ENCODE results near the gene NFASC.

The NFASC gene

GRCh38 chr1:205030241-205030640 lies 159.6 kb downstream of the NFASC start:
- no peaks in the 10 kb centered on the region for H3K36me3 Mint-ChIP-seq (ENCODE audit: low read depth)
- peaks cover 2% of the 10 kb centered on the region for H3K27me3 Mint-ChIP-seq
- no peak for DNase-seq
- no peak overlapping the region for H3K4me3 Mint-ChIP-seq
- no peaks in the 10 kb centered on the region for H3K4me1 Mint-ChIP-seq (ENCODE audit: low read depth)
- no peaks in the 10 kb centered on the region for H3K9me3 Mint-ChIP-seq
- H3K27ac Mint-ChIP-seq, result no peak overlapping the region

DNA sequence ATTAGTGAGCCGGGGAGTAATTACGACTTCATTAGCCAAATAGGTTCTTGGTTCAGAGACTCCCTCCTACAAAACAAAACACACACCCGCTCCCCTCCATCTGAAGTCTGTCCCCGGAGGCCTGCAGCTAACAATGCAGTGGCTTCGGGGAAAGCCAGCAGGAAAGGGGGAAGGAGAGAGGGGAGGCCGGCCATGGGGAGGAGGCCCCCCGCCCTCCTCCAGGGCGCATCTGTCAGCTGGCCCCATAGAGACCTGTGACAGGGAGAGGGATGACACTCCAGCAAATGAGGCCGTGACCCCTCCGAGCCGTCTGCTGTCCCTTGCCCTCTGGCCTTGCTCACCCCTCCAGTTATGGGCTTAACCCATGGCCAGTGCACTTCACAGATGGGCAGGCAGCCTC lies 160.2 kb downstream of the NFASC start:
- no peaks in the 10 kb centered on the region for H3K36me3 Mint-ChIP-seq (ENCODE audit: low read depth)
- no peak for DNase-seq

DNA sequence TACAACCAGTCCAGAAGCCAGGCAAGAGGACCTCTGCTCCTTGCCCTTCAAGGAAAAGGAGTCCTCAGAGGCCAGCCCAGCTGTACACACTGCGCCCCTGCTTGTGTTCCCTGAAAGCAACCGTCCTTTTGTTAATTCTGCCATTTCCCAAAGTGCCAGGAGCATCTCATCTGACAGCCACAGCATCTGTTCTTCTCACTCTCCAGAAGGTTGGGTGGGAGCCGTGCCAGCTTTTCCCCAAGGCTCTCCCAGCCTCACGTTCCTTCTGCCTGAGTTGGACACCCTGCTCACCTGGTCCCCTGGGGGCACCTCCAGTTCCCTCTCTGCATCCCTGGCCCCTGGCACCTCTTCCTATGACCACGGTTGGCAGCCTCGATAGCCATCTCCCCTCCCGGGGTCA lies 161.8 kb downstream of the NFASC start:
- H3K4me3 Mint-ChIP-seq, result no peak overlapping the region
- H3K27ac Mint-ChIP-seq, result no peak overlapping the region
- H3K9me3 Mint-ChIP-seq, result no peaks in the 10 kb centered on the region
- DNase-seq, result no peak
- H3K27me3 Mint-ChIP-seq, result peaks cover 2% of the 10 kb centered on the region
- no peaks in the 10 kb centered on the region for H3K4me1 Mint-ChIP-seq (ENCODE audit: low read depth)
- no peaks in the 10 kb centered on the region for H3K36me3 Mint-ChIP-seq (ENCODE audit: low read depth)

More for the DNA sequence above, 160.2 kb downstream of the NFASC start:
- Mint-ChIP-seq H3K9me3 (no peaks in the 10 kb centered on the region), H3K27me3 (peaks cover 2% of the 10 kb centered on the region), H3K4me3 (no peak overlapping the region), H3K4me1 (ENCODE audit: low read depth) (no peaks in the 10 kb centered on the region), H3K27ac (no peak overlapping the region)

DNA sequence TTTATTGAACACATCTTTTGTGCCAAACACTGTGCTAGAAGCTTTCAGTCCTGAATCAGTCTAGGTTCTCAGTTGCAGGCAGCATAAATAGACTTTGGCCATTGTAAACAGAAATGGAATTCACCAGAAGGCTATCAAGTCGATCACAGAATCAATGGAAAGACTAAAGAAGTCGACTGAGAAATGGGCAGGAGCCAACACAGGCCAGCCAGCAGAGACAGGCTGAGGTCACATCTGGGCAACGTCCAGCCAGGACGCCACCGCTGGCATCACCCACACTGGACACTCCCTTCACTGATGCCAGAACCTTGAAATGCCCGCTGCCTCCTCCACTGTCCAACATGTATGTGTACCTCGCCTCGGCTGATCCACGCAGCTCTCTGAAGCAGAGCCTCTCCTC lies 166.9 kb downstream of the NFASC start:
- Mint-ChIP-seq H3K4me1 (ENCODE audit: low read depth) (no peaks in the 10 kb centered on the region), H3K9me3 (no peaks in the 10 kb centered on the region), H3K27me3 (peaks cover 22% of the 10 kb centered on the region)

GRCh38 chr1:205038132-205038786 lies 167.6 kb downstream of the NFASC start:
- Mint-ChIP-seq H3K36me3 (ENCODE audit: low read depth) (no peaks in the 10 kb centered on the region), H3K27me3 (peaks cover 25% of the 10 kb centered on the region), H3K4me3 (no peak overlapping the region), H3K27ac (no peak overlapping the region), H3K4me1 (ENCODE audit: low read depth) (no peaks in the 10 kb centered on the region), H3K9me3 (no peaks in the 10 kb centered on the region)
- DNase-seq, result no peak

More for the DNA sequence above, 166.9 kb downstream of the NFASC start:
- Mint-ChIP-seq H3K36me3 (ENCODE audit: low read depth) (no peaks in the 10 kb centered on the region), H3K27ac (no peak overlapping the region), H3K4me3 (no peak overlapping the region)
- DNase-seq, result no peak

DNA sequence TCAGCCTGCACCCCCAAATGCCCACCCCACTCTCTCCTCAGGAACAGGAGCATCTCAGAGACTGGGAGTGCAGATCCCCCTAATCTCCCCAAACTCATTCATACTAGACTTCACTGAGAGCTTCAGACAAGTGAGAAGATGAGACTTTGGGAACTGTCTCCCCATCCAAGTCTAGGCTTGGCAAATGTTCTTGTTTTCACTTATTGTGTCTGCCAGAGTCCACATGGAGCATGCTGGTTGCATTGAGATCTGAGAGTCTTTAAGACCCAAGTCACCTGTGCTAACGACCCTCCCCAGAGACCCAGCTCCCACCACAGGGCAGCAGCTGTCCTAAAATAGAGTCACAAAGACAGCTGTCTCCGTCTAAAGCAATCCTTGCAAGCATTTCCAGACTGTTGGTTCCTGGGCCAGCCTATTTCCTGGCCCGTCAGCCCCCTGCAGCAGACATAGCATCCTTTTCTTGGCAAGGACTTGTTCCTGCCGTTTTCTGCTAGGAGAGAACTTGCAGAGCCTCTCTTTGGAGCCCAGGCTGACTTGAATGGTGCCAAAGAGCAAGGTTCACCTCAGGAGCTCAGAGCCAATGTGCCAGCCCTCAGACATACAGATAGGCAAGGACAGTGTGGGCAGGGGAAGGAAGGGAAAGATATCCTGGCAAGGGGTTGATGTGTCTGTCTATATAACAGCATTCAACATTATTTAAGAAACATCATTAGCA lies 170.5 kb downstream of the NFASC start:
- H3K9me3 Mint-ChIP-seq, result no peaks in the 10 kb centered on the region
- DNase-seq, result no peak
- H3K27ac Mint-ChIP-seq, result no peak overlapping the region
- H3K36me3 Mint-ChIP-seq (ENCODE audit: low read depth), result no peaks in the 10 kb centered on the region
- peaks cover 52% of the 10 kb centered on the region for H3K27me3 Mint-ChIP-seq
- no peaks in the 10 kb centered on the region for H3K4me1 Mint-ChIP-seq (ENCODE audit: low read depth)
- H3K4me3 Mint-ChIP-seq, result no peak overlapping the region

- no peak overlapping the region for H3K27ac Mint-ChIP-seq
- DNase-seq, result no peak
- H3K4me1 Mint-ChIP-seq (ENCODE audit: low read depth), result no peaks in the 10 kb centered on the region
- H3K36me3 Mint-ChIP-seq (ENCODE audit: low read depth), result no peaks in the 10 kb centered on the region
- H3K27me3 Mint-ChIP-seq, result peaks cover 62% of the 10 kb centered on the region
- no peak overlapping the region for H3K4me3 Mint-ChIP-seq
- H3K9me3 Mint-ChIP-seq, result no peaks in the 10 kb centered on the region
Measured at GRCh38 chr1:205041998-205042910, 171.6 kb downstream of the NFASC start.

DNA sequence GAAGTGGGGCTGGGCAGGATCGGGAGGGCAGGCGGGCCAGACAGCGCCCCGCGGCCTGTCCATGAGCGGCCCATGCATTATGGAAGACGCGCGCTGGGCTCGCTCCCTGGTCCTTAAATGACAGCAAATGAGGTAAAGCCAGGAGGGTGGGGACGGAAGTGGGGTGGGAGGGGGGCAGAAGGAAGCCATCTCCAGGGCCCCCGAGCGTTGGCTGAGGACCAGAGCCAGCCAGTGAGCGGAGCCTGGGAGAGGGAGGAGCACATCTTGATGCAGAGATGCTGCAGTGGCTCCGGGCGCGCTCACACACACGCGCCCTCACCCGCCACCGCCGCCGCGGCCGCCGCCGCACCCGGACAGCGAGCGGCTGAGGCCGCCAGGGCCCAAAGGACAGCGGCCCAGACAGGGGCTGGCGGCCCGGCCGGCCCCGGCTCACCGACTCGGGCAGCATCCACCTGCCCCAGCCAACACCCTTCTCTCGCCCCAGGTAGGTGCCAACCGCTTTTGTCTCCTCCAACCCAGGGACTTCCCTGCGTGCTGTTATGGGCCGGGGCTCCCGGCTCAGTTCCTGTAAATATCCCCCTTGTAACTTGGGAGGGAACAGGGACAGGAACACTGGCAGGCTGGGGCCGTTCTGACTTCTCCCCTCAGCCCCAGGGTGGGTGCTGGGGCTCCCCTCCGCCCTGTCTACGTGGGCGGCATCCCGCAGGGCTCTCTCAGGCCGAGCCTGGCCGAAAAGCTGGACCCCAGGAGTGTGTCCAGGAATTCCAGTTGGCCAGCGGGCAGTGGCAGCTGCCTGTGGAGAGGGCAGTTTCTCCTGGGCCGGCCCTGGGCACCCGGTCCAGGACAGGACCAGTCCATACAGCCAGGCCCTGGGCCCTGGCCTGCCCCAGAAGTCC lies 172.5 kb downstream of the NFASC start, which contains the start of gene CNTN2:
CNTN2 (plus strand) TSS at position 302 of the 896 bp plus-strand sequence. CDS start 9,974 bp downstream, outside the sequence.
- Mint-ChIP-seq H3K27me3 (peaks cover 62% of the 10 kb centered on the region), H3K4me1 (ENCODE audit: low read depth) (no peaks in the 10 kb centered on the region), H3K4me3 (no peak within 1 kb of the TSS), H3K36me3 (ENCODE audit: low read depth) (no peaks in the 10 kb centered on the region), H3K27ac (no peak within 1 kb of the TSS), H3K9me3 (no peaks in the 10 kb centered on the region)
- DNase-seq, result no peak

GRCh38 chr1:205043866-205044265 lies 173.2 kb downstream of the NFASC start:
- Mint-ChIP-seq H3K27ac (no peak overlapping the region), H3K4me3 (no peak overlapping the region), H3K27me3 (peaks cover 61% of the 10 kb centered on the region), H3K9me3 (no peaks in the 10 kb centered on the region), H3K4me1 (ENCODE audit: low read depth) (no peaks in the 10 kb centered on the region), H3K36me3 (ENCODE audit: low read depth) (no peaks in the 10 kb centered on the region)
- DNase-seq, result no peak

DNA sequence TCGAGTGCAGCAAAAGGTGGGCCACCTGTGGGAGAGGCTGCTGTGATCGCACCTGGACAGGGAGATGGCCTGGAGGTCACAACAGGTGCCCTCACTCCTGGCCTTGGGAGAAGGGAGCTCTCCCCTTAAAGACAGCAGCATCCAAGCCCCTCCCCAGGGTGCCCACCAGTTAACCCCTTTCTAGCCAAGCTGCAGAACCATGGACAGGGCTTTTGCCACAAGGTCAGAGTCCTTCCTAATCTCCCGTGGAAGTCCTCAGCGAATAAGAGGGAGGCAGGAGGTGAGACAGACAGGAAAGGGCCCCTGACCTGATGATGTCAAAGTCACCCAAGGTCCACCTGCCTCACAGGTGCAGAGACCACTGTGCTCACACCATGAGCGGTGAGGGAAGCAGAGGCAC lies 174.1 kb downstream of the NFASC start:
- H3K4me1 Mint-ChIP-seq (ENCODE audit: low read depth), result no peaks in the 10 kb centered on the region
- H3K9me3 Mint-ChIP-seq, result no peaks in the 10 kb centered on the region
- H3K4me3 Mint-ChIP-seq, result no peak overlapping the region
- peaks cover 58% of the 10 kb centered on the region for H3K27me3 Mint-ChIP-seq
- no peak for DNase-seq
- no peak overlapping the region for H3K27ac Mint-ChIP-seq
- no peaks in the 10 kb centered on the region for H3K36me3 Mint-ChIP-seq (ENCODE audit: low read depth)

- H3K36me3 Mint-ChIP-seq (ENCODE audit: low read depth), result no peaks in the 10 kb centered on the region
- H3K27me3 Mint-ChIP-seq, result peaks cover 58% of the 10 kb centered on the region
- no peaks in the 10 kb centered on the region for H3K9me3 Mint-ChIP-seq
- DNase-seq, result no peak
- no peaks in the 10 kb centered on the region for H3K4me1 Mint-ChIP-seq (ENCODE audit: low read depth)
- no peak overlapping the region for H3K27ac Mint-ChIP-seq
- no peak overlapping the region for H3K4me3 Mint-ChIP-seq
Measured at GRCh38 chr1:205045146-205045545, 174.5 kb downstream of the NFASC start.

- DNase-seq, result no peak
- no peak overlapping the region for H3K4me3 Mint-ChIP-seq
- no peaks in the 10 kb centered on the region for H3K9me3 Mint-ChIP-seq
- H3K27ac Mint-ChIP-seq, result no peak overlapping the region
- no peaks in the 10 kb centered on the region for H3K4me1 Mint-ChIP-seq (ENCODE audit: low read depth)
- no peaks in the 10 kb centered on the region for H3K36me3 Mint-ChIP-seq (ENCODE audit: low read depth)
- peaks cover 47% of the 10 kb centered on the region for H3K27me3 Mint-ChIP-seq
Measured at GRCh38 chr1:205046870-205047269, 176.2 kb downstream of the NFASC start.

- H3K36me3 Mint-ChIP-seq (ENCODE audit: low read depth), result no peaks in the 10 kb centered on the region
- no peak overlapping the region for H3K4me3 Mint-ChIP-seq
- H3K27me3 Mint-ChIP-seq, result peaks cover 38% of the 10 kb centered on the region
- no peak for DNase-seq
- H3K9me3 Mint-ChIP-seq, result no peaks in the 10 kb centered on the region
- no peaks in the 10 kb centered on the region for H3K4me1 Mint-ChIP-seq (ENCODE audit: low read depth)
- no peak overlapping the region for H3K27ac Mint-ChIP-seq
Measured at GRCh38 chr1:205047764-205048231, 177.1 kb downstream of the NFASC start.

- H3K27me3 Mint-ChIP-seq, result peaks cover 36% of the 10 kb centered on the region
- no peaks in the 10 kb centered on the region for H3K9me3 Mint-ChIP-seq
- H3K4me1 Mint-ChIP-seq (ENCODE audit: low read depth), result no peaks in the 10 kb centered on the region
- no peak for DNase-seq
- no peak overlapping the region for H3K4me3 Mint-ChIP-seq
- no peak overlapping the region for H3K27ac Mint-ChIP-seq
- no peaks in the 10 kb centered on the region for H3K36me3 Mint-ChIP-seq (ENCODE audit: low read depth)
Measured at GRCh38 chr1:205048382-205048781, 177.7 kb downstream of the NFASC start.
